ENCODE data around the gene EML4. TPM values are rescaled to one million over a fixed set of nuclear protein-coding genes. Genes with fewer than 3 reads are reported as not detected.

EML4 gene
- total RNA-seq, 1 donor from 2014 or later, result 50.8 TPM

DNA sequence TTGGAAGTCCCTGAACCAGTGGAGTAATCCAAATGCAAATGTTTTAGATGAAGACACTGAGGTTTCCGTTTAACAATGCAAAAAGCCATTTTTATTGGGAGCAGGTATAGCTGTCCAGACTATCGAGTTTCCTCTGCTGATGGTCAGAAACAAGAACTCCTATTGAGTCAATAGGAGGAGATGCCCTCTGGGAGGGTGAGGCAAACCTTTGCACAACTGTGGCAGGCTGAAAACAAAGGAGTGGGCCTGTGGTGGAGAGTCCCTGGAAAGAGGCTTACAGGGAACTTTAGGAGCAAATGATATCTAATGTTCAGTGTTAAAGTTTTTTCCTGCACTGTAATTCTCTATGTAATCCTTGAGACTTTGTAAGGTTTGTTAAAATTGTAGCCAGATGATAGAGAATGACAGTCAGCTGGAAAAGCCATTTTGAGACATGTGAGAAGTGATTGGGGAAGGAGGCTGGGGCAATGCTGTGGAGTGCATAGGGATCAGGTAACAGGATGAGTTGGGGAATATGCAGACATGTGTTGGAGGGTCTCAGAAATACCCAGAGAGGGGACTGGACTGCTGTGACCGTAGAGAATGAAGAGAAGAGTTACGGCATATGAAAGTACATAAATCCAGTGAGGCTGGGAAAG is 15.1 kb upstream of the EML4 start:
- no peaks in the 10 kb centered on the region for H3K9me3 Mint-ChIP-seq (ENCODE audit: unreplicated experiment)
- peaks cover 6% of the 10 kb centered on the region for H3K27me3 Mint-ChIP-seq (ENCODE audit: unreplicated experiment)
- H3K27ac Mint-ChIP-seq (ENCODE audit: unreplicated experiment), result peak overlapping the region; percentile 63
- no peak overlapping the region for H3K4me3 Mint-ChIP-seq (ENCODE audit: unreplicated experiment)
- H3K4me1 Mint-ChIP-seq (ENCODE audit: low read depth, unreplicated experiment), result peaks cover 4% of the 10 kb centered on the region
- TF ChIP-seq, protein P1, sequence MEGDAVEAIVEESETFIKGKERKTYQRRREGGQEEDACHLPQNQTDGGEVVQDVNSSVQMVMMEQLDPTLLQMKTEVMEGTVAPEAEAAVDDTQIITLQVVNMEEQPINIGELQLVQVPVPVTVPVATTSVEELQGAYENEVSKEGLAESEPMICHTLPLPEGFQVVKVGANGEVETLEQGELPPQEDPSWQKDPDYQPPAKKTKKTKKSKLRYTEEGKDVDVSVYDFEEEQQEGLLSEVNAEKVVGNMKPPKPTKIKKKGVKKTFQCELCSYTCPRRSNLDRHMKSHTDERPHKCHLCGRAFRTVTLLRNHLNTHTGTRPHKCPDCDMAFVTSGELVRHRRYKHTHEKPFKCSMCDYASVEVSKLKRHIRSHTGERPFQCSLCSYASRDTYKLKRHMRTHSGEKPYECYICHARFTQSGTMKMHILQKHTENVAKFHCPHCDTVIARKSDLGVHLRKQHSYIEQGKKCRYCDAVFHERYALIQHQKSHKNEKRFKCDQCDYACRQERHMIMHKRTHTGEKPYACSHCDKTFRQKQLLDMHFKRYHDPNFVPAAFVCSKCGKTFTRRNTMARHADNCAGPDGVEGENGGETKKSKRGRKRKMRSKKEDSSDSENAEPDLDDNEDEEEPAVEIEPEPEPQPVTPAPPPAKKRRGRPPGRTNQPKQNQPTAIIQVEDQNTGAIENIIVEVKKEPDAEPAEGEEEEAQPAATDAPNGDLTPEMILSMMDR (IDR thresholded peaks at IDR 0.05; ENCODE audit: partially characterized antibody, unreplicated experiment), result no peak
- peaks cover 4% of the 10 kb centered on the region for H3K36me3 Mint-ChIP-seq (ENCODE audit: unreplicated experiment)
- no peak for DNase-seq

DNA sequence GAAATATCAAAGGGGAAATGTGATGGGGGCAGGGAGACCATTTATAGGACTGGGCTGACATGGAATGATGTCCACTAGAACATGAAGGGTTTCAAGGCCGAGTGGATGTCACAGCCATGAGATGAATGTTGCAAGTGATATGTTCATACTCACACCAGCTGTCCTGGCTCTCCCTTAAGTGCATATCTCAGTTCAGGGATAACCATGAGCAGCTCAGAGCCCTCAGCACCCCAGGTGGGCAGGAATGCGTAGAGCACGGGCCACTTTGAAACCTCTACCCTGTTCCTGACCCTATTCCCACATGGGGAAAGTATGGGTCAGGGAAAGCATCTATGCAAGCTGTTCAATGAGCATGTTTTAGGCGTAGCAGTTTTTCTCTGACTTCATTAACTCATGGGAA is 12.4 kb upstream of the EML4 start:
- Mint-ChIP-seq H3K4me1 (ENCODE audit: low read depth, unreplicated experiment) (peaks cover 4% of the 10 kb centered on the region), H3K27ac (ENCODE audit: unreplicated experiment) (no peak overlapping the region), H3K4me3 (ENCODE audit: unreplicated experiment) (no peak overlapping the region), H3K9me3 (ENCODE audit: unreplicated experiment) (no peaks in the 10 kb centered on the region), H3K36me3 (ENCODE audit: unreplicated experiment) (peaks cover 4% of the 10 kb centered on the region), H3K27me3 (ENCODE audit: unreplicated experiment) (peaks cover 4% of the 10 kb centered on the region)
- TF ChIP-seq, protein P1 (IDR thresholded peaks at IDR 0.05; ENCODE audit: partially characterized antibody, unreplicated experiment), result no peak
- no peak for DNase-seq

DNA sequence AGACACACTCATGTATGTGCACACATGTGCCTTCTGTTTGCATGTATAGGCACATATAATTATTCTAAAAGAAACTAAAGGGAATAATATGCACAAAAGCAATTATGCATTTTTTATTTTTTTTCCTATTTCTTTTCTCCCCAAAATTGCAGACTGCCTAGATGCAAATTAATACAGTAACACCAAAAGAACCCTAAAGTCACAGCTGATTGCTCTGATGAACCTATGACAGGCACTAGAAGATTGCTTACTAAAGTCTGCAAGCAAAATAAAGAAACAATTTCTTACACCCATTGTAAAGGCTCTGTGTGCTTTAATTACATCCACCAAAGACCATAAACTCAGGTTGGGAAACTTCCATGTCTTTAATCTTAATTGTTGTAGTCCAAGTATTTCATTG is 7.7 kb upstream of the EML4 start:
- H3K9me3 Mint-ChIP-seq (ENCODE audit: unreplicated experiment), result no peaks in the 10 kb centered on the region
- H3K4me1 Mint-ChIP-seq (ENCODE audit: low read depth, unreplicated experiment), result peaks cover 7% of the 10 kb centered on the region
- TF ChIP-seq, protein P1 (IDR thresholded peaks at IDR 0.05; ENCODE audit: partially characterized antibody, unreplicated experiment), result no peak
- no peak overlapping the region for H3K27ac Mint-ChIP-seq (ENCODE audit: unreplicated experiment)
- H3K4me3 Mint-ChIP-seq (ENCODE audit: unreplicated experiment), result no peak overlapping the region
- DNase-seq, result no peak
- H3K36me3 Mint-ChIP-seq (ENCODE audit: unreplicated experiment), result no peaks in the 10 kb centered on the region
- H3K27me3 Mint-ChIP-seq (ENCODE audit: unreplicated experiment), result no peaks in the 10 kb centered on the region

DNA sequence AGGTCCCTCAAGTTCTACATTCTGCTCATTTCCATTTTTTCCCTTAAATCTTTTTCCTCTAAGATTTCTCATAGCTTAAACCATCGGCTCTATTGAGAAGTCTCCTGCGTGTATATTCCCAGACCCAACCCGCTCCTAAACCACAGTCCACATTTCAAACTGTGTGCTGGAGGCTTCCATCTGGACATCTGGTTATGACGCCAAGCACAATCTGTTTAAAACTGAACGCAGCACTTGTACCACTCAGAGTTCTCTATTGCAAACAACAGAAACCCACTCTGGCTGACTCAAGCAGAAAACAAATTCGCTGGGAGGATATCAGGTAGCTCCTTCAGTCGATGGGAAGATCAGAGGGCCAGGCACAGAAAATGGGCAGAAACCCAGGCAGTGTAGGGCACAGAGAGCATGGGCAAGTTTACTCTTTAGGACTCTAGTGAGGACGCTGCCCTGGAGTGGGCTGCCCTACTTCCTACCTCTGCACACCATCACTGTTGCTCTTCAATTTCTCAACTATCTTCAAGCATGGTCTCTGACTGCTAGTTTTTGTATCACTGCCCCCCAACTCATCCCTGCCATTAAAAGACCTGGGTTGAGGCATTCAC is 5.6 kb upstream of the EML4 start:
- H3K9me3 Mint-ChIP-seq (ENCODE audit: unreplicated experiment), result no peaks in the 10 kb centered on the region
- H3K27me3 Mint-ChIP-seq (ENCODE audit: unreplicated experiment), result no peaks in the 10 kb centered on the region
- no peaks in the 10 kb centered on the region for H3K36me3 Mint-ChIP-seq (ENCODE audit: unreplicated experiment)
- TF ChIP-seq, protein P1 (IDR thresholded peaks at IDR 0.05; ENCODE audit: partially characterized antibody, unreplicated experiment), result no peak
- DNase-seq, result no peak
- H3K4me1 Mint-ChIP-seq (ENCODE audit: low read depth, unreplicated experiment), result peaks cover 7% of the 10 kb centered on the region
- H3K4me3 Mint-ChIP-seq (ENCODE audit: unreplicated experiment), result peak overlapping the region; percentile 4
- peak overlapping the region; percentile 54 for H3K27ac Mint-ChIP-seq (ENCODE audit: unreplicated experiment)

DNA sequence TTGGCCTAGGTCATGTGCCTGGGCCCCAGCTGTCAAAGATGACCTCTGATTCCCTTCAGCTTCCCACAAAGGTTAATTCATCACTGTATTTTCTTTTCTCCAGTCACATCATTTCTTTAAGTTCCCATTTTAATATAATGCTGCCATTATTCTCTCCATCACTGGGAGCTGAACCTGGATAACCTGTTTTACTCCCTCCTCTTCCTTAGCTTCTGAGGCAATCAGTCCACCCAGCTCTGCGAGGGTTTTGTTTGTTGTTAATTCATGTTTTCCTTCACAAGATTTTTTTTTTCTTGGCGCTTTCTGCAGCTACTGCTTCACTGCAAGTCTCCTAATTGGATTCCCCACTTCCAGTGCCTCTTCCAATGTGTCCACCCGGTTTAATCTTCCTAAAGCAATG is 5.1 kb upstream of the EML4 start:
- DNase-seq, result no peak
- TF ChIP-seq, protein P1 (IDR thresholded peaks at IDR 0.05; ENCODE audit: partially characterized antibody, unreplicated experiment), result no peak

More for the DNA sequence above, 5.1 kb upstream of the EML4 start:
- no peaks in the 10 kb centered on the region for H3K9me3 Mint-ChIP-seq (ENCODE audit: unreplicated experiment)
- H3K4me1 Mint-ChIP-seq (ENCODE audit: low read depth, unreplicated experiment), result peaks cover 7% of the 10 kb centered on the region
- no peaks in the 10 kb centered on the region for H3K36me3 Mint-ChIP-seq (ENCODE audit: unreplicated experiment)
- peaks cover 2% of the 10 kb centered on the region for H3K27me3 Mint-ChIP-seq (ENCODE audit: unreplicated experiment)
- no peak overlapping the region for H3K4me3 Mint-ChIP-seq (ENCODE audit: unreplicated experiment)
- H3K27ac Mint-ChIP-seq (ENCODE audit: unreplicated experiment), result peak overlapping the region; percentile 54
